IMR-90 (cell line): Measurements from ENCODE around the gene SELENOV.

Experiments
- MAZ ChIP-seq: IDR thresholded peaks from 2 replicates; pipeline ENCODE4 v1.6.1; 2012; ENCODE audit warnings: low read depth, mild to moderate bottlenecking, low read length, improper control_type of control experiment, moderate library complexity, borderline replicate concordance
- POLR2A ChIP-seq: IDR thresholded peaks from 2 replicates; pipeline ENCODE4 v1.6.1; 2012; ENCODE audit warnings: mild to moderate bottlenecking, low read depth, low read length
- RAD21 ChIP-seq: IDR thresholded peaks from 2 replicates; pipeline ENCODE4 v1.6.1; 2012; ENCODE audit warnings: low read length, improper control_type of control experiment
- USF2 ChIP-seq: fragments of 150-350 bp; IDR thresholded peaks from 2 replicates; pipeline ENCODE4 v1.6.1; 2017; ENCODE audit warnings: mild to moderate bottlenecking, antibody characterized with exemption, low read length, low read depth
- TF ChIP-seq, protein P1 (sequence below): conservative IDR thresholded peaks from 2 replicates; pipeline ENCODE4 v1.5.1; 2012; ENCODE audit warnings: mild to moderate bottlenecking, low read depth, low read length, improper control_type of control experiment
- TF ChIP-seq, protein P2 (sequence below): fragments of 150-350 bp; IDR thresholded peaks from 2 replicates; pipeline ENCODE4 v1.6.1; 2016; ENCODE audit warnings: low read depth, mild to moderate bottlenecking, low read length, moderate library complexity, borderline replicate concordance

DNA sequence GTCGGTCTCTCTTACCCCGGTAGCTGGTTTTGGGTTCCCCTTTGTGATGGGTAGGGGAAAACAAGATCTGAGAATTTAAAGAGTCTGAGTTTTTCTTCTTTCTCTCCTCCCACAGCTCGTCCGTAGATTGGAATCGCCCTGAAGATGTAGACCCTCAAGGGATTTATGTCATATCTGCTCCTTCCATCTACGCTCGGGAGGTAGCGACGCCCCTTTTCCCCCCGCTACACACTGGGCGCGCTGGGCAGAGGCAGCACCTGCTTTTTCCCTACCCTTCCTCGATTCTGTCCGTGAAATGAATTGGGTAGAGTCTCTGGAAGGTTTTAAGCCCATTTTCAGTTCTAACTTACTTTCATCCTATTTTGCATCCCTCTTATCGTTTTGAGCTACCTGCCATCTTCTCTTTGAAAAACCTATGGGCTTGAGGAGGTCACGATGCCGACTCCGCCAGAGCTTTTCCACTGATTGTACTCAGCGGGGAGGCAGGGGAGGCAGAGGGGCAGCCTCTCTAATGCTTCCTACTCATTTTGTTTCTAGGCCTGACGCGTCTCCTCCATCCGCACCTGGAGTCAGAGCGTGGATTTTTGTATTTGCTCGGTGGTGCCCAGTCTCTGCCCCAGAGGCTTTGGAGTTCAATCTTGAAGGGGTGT lies 7.1 kb upstream of the SELENOV start:
- TF ChIP-seq, protein P1, sequence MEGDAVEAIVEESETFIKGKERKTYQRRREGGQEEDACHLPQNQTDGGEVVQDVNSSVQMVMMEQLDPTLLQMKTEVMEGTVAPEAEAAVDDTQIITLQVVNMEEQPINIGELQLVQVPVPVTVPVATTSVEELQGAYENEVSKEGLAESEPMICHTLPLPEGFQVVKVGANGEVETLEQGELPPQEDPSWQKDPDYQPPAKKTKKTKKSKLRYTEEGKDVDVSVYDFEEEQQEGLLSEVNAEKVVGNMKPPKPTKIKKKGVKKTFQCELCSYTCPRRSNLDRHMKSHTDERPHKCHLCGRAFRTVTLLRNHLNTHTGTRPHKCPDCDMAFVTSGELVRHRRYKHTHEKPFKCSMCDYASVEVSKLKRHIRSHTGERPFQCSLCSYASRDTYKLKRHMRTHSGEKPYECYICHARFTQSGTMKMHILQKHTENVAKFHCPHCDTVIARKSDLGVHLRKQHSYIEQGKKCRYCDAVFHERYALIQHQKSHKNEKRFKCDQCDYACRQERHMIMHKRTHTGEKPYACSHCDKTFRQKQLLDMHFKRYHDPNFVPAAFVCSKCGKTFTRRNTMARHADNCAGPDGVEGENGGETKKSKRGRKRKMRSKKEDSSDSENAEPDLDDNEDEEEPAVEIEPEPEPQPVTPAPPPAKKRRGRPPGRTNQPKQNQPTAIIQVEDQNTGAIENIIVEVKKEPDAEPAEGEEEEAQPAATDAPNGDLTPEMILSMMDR: no peak
- TF ChIP-seq RAD21 (no peak), POLR2A (no peak), MAZ (no peak), USF2 (no peak)
- TF ChIP-seq, protein P2, sequence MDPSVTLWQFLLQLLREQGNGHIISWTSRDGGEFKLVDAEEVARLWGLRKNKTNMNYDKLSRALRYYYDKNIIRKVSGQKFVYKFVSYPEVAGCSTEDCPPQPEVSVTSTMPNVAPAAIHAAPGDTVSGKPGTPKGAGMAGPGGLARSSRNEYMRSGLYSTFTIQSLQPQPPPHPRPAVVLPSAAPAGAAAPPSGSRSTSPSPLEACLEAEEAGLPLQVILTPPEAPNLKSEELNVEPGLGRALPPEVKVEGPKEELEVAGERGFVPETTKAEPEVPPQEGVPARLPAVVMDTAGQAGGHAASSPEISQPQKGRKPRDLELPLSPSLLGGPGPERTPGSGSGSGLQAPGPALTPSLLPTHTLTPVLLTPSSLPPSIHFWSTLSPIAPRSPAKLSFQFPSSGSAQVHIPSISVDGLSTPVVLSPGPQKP: no peak
